HG03175 (cell line): ENCODE data around the gene KANK3.
"Not testable (repeated sequence)": the region's sequence is repeated elsewhere in the genome, so short reads cannot be mapped to it uniquely, and the experiment has no call there.

Experiments used
- ATAC-seq: cut with Tn5 transposase; IDR thresholded peaks from one replicate; pipeline ENCODE4 v1.9.1; 2021; ENCODE audit warnings: mild to moderate bottlenecking, moderate library complexity; ENCODE audit not compliant: unreplicated experiment

Gene KANK3

GRCh38 chr19:8371011-8371804, 28.1 kb upstream of the KANK3 start:
- no peak for ATAC-seq

- no peak for ATAC-seq
Observed at GRCh38 chr19:8370176-8371010, 27.3 kb upstream of the KANK3 start.

GRCh38 chr19:8367327-8368001, 24.4 kb upstream of the KANK3 start:
- ATAC-seq: no peak

DNA sequence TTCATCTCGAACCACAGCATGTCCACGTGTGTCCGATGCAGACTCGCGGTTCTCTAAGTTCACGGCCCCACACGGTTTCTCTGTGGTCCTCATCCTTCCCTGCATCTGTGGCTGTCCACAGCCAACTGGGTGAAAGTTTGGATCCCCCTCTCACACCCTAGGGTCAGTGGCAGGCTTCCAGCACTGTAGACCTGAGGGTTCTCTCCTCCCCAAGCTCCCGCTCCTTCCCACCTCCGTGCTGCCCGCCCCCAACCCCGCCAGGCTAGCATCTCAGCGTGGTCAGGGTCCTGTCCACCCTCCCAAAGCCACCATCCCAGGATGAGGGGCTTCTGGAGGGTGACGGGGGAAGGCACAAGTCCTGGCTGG, 23.9 kb upstream of the KANK3 start:
- ATAC-seq: no peak

DNA sequence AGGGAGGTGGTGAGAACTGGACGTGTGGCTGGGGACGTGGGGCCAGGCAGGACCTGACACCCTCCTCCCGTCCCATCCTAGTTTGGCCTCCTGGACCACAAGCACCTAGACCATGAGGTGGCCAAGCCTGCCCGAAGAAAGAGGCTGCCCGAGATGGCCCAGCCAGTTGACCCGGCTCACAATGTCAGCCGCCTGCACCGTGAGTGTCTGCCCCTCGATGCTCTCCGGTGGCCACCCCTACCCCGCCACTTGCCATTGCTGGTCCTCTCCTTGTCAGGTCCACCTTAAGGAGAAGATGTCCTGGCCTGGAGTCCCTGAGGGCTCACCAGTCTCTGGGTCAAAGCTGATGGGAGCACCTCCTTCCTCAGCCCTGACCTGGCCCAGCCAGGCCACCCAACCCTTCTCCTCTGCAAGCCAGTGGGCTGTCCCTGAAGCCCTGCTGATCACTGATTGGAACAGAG, 23.1 kb upstream of the KANK3 start:
- ATAC-seq: no peak

DNA sequence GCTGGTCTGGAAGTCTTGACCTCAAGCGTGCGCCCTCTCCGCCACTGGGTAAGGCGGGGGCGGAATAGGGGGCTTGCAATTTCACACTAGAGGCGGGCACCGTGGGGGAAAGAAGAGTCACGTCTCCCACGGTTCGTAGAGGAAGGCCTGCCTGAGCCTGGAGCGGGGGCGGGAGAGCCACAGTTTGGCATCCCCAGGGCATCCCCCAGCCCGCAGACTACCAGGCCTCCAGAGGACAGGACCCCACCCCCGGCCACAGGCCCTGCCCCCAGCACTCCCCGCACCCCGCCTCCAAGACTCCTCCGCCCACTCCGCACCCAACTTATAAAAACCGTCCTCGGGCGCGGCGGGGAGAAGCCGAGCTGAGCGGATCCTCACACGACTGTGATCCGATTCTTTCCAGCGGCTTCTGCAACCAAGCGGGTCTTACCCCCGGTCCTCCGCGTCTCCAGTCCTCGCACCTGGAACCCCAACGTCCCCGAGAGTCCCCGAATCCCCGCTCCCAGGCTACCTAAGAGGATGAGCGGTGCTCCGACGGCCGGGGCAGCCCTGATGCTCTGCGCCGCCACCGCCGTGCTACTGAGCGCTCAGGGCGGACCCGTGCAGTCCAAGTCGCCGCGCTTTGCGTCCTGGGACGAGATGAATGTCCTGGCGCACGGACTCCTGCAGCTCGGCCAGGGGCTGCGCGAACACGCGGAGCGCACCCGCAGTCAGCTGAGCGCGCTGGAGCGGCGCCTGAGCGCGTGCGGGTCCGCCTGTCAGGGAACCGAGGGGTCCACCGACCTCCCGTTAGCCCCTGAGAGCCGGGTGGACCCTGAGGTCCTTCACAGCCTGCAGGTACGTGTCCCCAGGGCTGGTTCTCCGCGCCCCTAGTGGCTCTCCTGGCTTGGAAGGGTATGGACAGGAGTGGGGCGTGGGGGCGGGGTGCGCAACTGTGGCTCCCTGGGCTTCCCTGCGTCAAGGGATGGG, 21.0 kb upstream of the KANK3 start, which contains the start of gene ANGPTL4:
TSS of gene ANGPTL4 (plus strand) at position 353 of the 969 bp plus-strand sequence. CDS start at position 520, 167 bp downstream.
- ATAC-seq: no peak

- no peak for ATAC-seq
Observed at GRCh38 chr19:8361921-8362793, 19.1 kb upstream of the KANK3 start.

GRCh38 chr19:8360196-8360595, 17.1 kb upstream of the KANK3 start:
- no peak for ATAC-seq

DNA sequence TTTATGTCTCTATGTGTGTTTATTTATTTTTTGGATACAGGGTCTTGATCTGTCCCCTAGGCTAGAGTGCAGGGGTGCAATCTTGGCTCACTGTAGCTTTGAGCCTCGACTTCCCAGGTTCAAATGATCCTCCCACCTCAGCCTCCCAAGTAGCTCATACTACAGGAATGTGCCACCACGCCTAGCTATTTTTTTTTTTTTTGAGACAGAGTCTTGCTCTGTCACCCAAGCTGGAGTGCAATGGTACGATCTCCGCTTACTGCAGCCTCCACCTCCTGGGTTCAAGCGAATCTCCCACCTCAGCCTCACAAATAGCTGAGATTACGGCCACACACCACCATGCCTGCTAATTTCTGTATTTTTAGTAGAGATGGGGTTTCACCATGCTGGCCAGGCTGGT, 15.9 kb upstream of the KANK3 start:
- no peak for ATAC-seq

DNA sequence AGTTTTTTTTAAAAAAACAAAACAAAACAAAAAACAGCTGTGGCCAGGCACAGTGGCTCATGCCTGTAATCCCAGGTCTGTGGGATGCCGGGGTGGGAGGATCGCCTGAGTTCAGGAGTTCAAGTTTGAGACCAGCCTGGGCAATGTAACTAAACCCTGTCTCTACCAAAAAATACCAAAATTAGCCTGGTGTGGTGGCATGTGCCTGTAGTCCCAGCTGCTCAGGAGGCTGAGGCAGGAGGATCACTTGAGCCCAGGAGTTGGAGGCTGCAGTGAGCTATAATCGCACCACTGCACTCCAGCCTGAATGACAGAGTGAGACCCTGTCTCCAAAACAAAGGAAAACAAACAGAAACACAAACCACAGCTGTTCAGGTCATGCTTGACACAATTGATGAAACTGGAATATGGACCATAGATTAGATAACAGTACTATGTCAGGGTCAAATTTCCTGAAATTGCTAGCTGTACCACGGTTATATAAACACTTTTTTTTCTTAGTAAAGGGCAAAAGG, 14.0 kb upstream of the KANK3 start:
- ATAC-seq: no peak

DNA sequence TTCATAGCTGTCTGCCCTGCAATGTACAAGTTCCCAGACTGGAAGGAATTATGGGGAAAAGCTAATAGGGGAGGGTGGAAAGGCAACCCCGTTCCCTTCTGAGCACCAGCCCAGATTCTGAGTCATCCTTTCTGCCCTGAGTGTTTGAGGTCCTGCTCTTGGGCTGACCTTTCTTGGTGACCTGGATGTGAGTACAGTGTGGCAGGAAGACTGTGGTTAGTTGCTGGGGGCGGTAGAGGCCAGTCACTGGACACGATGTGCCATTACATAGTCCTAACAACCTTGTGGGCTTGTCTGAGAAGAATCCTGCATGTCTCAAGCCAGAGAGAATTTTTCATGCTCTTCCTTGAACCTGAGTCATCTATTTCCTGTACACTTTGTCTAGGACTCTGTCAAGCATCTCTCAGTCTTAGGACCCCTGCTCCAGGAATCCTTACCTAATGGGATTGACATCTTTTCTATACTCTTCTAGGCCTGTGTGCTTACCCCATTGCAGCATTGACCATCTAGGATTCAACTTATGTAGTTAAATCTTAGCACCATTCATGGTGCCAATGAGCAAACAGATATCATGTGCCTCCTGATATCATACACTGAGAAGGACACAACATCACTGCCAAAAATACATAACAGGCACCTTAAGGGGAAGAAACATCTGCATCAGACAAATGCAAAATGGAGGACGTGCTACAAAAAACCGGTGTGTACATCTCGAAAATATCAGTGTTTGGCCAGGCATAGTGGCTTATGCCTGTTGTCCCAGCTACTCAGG, 12.8 kb upstream of the KANK3 start:
- no peak for ATAC-seq

DNA sequence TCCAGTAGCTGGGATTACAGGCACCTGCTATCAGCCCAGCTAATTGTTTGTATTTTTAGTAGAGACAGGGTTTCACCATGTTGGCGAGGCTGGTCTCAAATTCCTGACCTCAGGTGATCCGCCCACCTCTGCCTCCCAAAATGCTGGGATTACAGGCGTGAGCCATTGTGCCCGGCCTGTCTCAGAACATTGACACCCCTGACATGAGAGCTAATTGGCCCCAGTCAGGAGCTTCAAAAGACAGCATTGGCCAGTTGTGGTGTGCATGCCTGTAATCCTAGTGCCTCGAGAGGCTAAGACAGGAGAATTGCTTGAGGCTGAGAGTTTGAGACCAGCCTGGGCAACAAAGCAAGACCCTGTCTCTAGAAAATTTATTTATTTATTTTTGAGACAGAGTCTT, 9.8 kb upstream of the KANK3 start:
- not testable (repeated sequence) for ATAC-seq

GRCh38 chr19:8352134-8352827, 9.2 kb upstream of the KANK3 start:
- ATAC-seq: no peak

DNA sequence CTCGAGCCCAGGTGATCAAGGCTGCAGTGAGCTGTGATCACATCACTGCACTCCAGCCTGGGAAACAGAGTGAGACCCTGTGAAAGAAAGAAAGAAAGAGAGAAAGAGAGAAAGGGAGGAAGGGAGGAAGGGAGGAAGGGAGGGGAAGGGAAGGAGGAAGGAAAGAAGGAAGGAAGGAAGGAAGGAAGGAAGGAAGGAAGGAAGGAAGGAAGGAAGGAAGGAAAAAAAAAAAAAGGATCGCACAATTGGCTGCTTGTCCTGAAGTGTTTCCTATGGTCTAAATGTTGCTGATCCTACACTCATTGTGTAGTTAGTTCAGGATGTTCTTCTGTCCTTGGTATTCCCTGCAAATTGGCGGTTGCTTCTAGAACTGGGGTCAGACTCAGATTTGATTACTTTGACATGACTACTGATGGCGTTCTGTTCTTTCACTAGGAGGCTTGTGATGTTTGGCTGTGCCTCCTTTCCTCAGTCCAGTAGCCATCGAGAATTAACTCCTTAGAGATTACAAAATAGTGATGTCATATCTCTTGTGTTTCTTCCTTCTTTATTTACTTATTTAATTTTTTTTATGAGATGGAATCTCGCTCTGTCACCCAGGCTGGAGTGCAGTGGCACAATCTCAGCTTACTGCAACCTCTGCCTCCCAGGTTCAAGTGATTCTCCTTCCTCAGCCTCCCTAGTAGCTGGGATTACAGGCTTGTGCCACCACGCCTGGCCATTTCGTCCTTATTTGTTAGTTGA, 6.7 kb upstream of the KANK3 start:
- ATAC-seq: not testable (repeated sequence)

GRCh38 chr19:8343483-8343844, 402 bp upstream of the KANK3 start:
- no peak for ATAC-seq

GRCh38 chr19:8342316-8342683, 762 bp downstream of the KANK3 start:
- no peak for ATAC-seq

GRCh38 chr19:8341504-8341903, 1.6 kb downstream of the KANK3 start:
- not testable (repeated sequence) for ATAC-seq
